Left lobe of liver (tissue), 2 donors: ENCODE measurements around the gene UQCRH. TPM values are rescaled to one million over a fixed set of nuclear protein-coding genes. Genes with fewer than 3 reads are reported as not detected.
"Not testable (repeated sequence)": the region's sequence is repeated elsewhere in the genome, so short reads cannot be mapped to it uniquely, and the experiment has no call there.

Source experiments
- ATAC-seq: fragments of 200-7000 bp; cut with Tn5 transposase; one replicate; pipeline ENCODE4 v1.9.1; 2020; ENCODE audit warnings: mild to moderate bottlenecking, moderate library complexity
- DNase-seq: peaks from one replicate; pipeline ENCODE4 v3.0.0-alpha.2; 2020; ENCODE audit warnings: low spot score
- total RNA-seq: library from RNA; stranded (reverse); gene quantifications from one replicate; pipeline ENCODE4 v1.2.1, GENCODE V29; 2021
- donor health status: DM: no; HTN: no; CAD: no; lungs with moderate emphysema.
- donor health status: DM: no; HTN: yes; CAD: no.

Gene UQCRH
- total RNA-seq, 1 donor from 2014 or later: 68.7 TPM

GRCh38 chr1:46298387-46298786 lies 5.1 kb upstream of the UQCRH start:
- DNase-seq (no peak), ATAC-seq (no peak)

- DNase-seq (no peak), ATAC-seq (no peak)
Measured at GRCh38 chr1:46300673-46301405, 2.7 kb upstream of the UQCRH start.

- DNase-seq: no peak
Measured at GRCh38 chr1:46301406-46301807, 2.1 kb upstream of the UQCRH start.

GRCh38 chr1:46301808-46302640 lies 1.5 kb upstream of the UQCRH start:
- ATAC-seq (peak; percentile 39), DNase-seq (peak; percentile 64)

More at GRCh38 chr1:46301406-46301807, 2.1 kb upstream of the UQCRH start:
- ATAC-seq: no peak

GRCh38 chr1:46302641-46303037 lies 859 bp upstream of the UQCRH start:
- DNase-seq (no peak), ATAC-seq (peak; percentile 37)

GRCh38 chr1:46303872-46304326 lies 401 bp downstream of the UQCRH start:
- DNase-seq: no peak
- ATAC-seq: peak; percentile 1

DNA sequence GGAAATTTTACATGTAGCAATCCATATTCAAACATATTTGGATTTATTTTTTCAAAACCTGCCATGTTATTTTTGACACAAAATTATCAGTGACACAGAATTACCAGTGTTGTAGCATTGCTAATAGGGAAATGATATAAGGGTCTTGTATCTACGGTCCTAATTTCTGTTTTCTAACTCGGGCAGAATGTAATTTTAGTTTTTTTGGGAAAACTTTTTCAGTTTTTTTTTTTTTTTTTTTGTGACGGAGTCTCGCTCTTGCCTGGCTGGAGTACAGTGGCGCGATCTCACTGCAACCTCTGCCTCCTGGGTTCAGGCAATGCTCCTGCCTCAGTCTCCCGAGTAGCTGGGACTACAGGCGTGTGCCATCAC lies 2.6 kb downstream of the UQCRH start:
- DNase-seq (no peak), ATAC-seq (no peak)

DNA sequence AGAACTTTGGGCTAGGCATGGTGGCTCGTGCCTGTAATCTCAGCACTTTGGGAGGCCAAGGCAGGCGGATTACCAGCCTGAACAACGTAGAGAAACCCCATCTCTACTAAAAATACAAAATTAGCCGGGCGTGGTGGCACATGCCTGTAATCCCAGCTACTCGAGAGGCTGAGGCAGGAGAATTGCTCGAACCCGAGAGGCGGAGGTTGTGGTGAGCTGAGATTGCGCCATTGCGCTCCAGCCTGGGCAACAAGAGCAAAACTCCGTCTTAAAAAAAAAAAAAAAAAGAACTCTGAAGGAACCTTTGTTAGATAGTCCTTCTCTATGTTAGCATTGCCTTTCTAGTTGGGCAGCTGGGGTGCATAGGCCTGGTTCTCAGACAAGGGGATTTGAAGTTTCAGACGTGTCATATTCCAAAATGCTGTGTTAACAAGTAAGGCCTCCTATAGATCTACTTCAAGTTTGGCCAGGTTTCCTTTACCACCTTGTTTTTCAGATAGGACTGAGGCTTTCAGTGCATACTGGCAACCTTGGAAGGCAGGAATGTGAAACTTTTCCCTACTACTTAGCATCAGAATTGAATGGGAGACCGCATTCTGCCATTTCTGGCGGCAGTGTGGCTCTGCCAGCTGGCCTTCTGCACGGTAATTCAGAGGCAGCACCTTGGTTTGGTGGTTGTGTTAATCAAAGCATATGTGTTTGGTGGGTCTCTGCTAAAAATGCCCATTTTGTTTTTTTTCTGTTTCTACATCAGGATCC lies 6.1 kb downstream of the UQCRH start:
- DNase-seq (no peak), ATAC-seq (no peak)

DNA sequence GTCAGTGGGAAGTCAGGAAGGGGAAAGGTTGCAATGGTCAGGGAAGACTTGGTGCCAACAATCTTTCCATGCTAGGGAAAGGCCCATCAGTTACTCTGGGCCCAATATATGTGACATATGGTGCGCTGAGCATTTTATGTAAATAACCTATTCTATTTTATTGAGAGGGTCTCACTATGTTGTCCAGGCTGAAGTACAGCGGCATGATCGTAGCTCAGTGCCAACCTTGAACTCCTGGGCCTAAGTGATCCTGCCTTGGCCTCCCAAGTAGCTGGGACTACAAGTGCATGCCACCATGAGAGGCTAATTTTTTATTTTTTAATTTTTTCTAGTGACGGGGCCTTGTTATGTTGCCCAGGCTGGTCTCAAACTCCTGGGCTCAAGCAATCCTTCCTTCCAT lies 6.8 kb downstream of the UQCRH start:
- ATAC-seq (no peak), DNase-seq (no peak)

DNA sequence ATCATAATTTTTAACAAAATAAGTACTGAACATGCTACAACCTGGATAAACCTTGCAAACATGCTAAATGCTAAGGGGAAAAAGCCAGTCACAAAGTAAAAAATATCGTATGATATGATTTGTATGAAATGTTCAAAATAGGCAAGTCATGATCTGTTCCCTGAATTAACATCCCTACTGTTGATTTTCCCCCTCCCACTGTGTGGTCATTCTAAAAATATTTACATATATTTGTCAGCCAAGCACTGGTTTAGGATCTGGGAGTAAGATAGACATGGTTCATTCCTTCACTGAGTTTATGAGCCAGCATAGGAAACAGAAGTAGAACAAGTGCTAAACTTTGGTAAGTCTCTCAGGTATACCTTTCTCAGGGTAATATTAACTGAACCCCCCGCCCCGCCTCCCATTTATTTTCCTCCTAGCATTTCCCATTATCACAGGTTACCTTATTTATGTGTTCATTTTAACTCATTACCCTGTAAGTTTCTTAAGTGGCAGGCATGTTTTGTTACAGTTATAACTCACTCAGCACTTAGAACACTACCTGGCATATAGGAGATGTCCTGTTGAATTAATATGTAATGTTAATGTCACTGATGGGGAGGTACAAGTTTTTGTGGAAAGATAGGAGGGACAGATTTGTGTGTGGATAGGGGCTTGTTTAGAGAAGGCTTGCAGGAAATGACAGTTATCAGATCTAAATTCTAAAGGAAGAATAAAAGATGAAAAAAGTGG lies 12.3 kb downstream of the UQCRH start:
- no peak for ATAC-seq

DNA sequence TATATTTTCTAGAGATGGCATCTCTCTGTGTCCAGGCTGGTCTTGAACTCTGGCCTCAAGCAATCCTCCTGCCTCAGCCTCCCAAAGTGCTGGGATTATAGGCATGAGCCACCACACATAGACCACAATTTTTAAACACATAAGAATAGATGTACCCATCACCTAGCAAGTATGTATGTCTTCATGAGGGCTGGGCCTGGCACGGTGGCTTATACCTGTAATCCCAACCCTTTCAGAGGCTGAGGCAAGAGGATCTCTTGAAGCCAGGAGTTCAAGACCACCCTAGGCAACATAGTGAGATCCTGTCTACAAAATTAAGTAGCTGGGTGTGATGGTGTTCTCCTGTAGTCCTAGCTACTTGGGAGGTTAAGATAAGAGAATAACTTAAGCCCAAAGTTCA lies 13.8 kb downstream of the UQCRH start:
- DNase-seq (no peak), ATAC-seq (no peak)

More for the DNA sequence above, 12.3 kb downstream of the UQCRH start:
- no peak for DNase-seq

- DNase-seq, ATAC-seq: not testable (repeated sequence)
Measured at GRCh38 chr1:46319301-46319700, 15.8 kb downstream of the UQCRH start.

GRCh38 chr1:46319960-46320914 lies 16.7 kb downstream of the UQCRH start:
- not testable (repeated sequence) for DNase-seq, ATAC-seq

DNA sequence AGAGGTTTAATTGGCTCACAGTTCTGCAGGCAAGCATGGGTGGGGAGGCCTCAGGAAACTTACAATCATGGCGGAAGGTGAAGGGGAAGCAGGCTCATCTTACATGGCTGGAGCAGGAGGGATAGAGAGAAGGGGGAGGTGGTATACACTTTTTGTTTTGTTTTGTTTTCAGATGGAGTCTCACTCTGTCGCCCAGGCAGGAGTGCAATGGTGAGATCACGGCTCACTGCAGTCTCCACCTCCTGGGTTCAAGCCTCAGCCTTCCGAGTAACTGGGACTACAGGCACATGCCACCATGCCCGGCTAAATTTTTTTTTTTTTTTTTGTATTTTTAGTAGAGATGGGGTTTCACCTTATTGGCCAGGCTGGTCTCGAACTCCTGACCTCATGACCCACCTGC lies 18.7 kb downstream of the UQCRH start:
- not testable (repeated sequence) for DNase-seq, ATAC-seq

- not testable (repeated sequence) for ATAC-seq, DNase-seq
Measured at GRCh38 chr1:46325285-46326076, 22.0 kb downstream of the UQCRH start.

- not testable (repeated sequence) for ATAC-seq, DNase-seq
Measured at GRCh38 chr1:46328182-46328581, 24.7 kb downstream of the UQCRH start.

DNA sequence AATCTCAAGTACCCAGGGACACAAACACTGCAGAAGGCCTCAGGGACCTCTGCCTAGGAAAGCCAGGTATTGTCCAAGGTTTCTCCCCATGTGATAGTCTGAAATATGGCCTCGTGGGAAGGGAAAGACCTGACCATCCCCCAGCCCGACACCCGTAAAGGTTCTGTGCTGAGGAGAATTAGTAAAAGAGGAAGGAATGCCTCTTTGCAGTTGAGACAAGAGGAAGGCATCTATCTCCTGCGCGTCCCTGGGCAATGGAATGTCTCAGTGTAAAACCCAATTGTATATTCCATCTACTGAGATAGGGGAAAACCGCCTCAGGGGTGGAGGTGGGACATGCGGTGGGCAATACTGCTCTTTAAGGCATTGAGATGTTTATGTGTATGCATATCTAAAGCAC lies 26.3 kb downstream of the UQCRH start:
- not testable (repeated sequence) for ATAC-seq, DNase-seq

GRCh38 chr1:46330381-46330780 lies 26.9 kb downstream of the UQCRH start:
- DNase-seq: not testable (repeated sequence)

More at GRCh38 chr1:46330381-46330780, 26.9 kb downstream of the UQCRH start:
- ATAC-seq: not testable (repeated sequence)
